SJSA1 (cell line): Measurements from ENCODE around the gene KDM4B. TPM values are rescaled to one million over a fixed set of nuclear protein-coding genes. Genes with fewer than 3 reads are reported as not detected.
A peak's percentile ranks its signal among the peaks of the same experiment; 100 is the strongest.

Source experiments
- DNase-seq, 2 experiments: peaks; one replicate each; pipeline ENCODE4 v3.0.0-alpha.2; 2015 to 2020; ENCODE audit warnings: low spot score in 2 of 2, low read depth in 1 of 2
- H3K27ac ChIP-seq: fragments of 250-450 bp; sonication (Bioruptor Pico); 2 replicates; pipeline ENCODE4 v1.5.1; 2020; ENCODE audit warnings: mild to moderate bottlenecking, moderate library complexity
- H3K27me3 ChIP-seq: fragments of 250-450 bp; sonication (Bioruptor Pico); replicated peaks from 2 replicates; pipeline ENCODE4 v1.5.1; 2020; ENCODE audit warnings: mild to moderate bottlenecking, moderate library complexity
- H3K36me3 ChIP-seq: fragments of 250-450 bp; sonication (Bioruptor Pico); 2 replicates; pipeline ENCODE4 v1.5.1; 2020; ENCODE audit warnings: mild to moderate bottlenecking
- H3K4me1 ChIP-seq: fragments of 250-450 bp; sonication (Bioruptor Pico); replicated peaks from 2 replicates; pipeline ENCODE4 v1.6.1; 2021; ENCODE audit warnings: mild to moderate bottlenecking
- H3K4me3 ChIP-seq: fragments of 250-450 bp; sonication (Bioruptor Pico); 2 replicates; pipeline ENCODE4 v1.5.1; 2020; ENCODE audit warnings: mild to moderate bottlenecking
- H3K9me3 ChIP-seq: fragments of 250-450 bp; sonication (Bioruptor Pico); replicated peaks from 2 replicates; pipeline ENCODE4 v1.5.1; 2020; ENCODE audit warnings: mild to moderate bottlenecking
- total RNA-seq: library from RNA; depleted of rRNA; stranded (reverse); fragments of >200 nt; shearing (Covaris generic); gene quantifications from 2 replicates; pipeline ENCODE4 v1.2.3, GENCODE V29; 2014

KDM4B gene
- total RNA-seq, 1 experiment from 2014 or later = 9.1 TPM

- no peaks in the 10 kb centered on the region for H3K27me3 ChIP-seq
- H3K4me1 ChIP-seq = peaks cover 44% of the 10 kb centered on the region
- no peak overlapping the region for H3K4me3 ChIP-seq
- H3K27ac ChIP-seq = no peak overlapping the region
- DNase-seq = no peak
- H3K36me3 ChIP-seq = peaks cover 24% of the 10 kb centered on the region
- H3K9me3 ChIP-seq = no peaks in the 10 kb centered on the region
Measured at GRCh38 chr19:5032101-5032967, 63.4 kb downstream of the KDM4B start.

GRCh38 chr19:5035105-5035761, 66.3 kb downstream of the KDM4B start:
- Histone ChIP-seq H3K27me3 (no peaks in the 10 kb centered on the region), H3K36me3 (peaks cover 34% of the 10 kb centered on the region), H3K4me1 (peaks cover 65% of the 10 kb centered on the region), H3K4me3 (no peak overlapping the region), H3K27ac (no peak overlapping the region), H3K9me3 (no peaks in the 10 kb centered on the region)
- DNase-seq = no peak

- H3K27ac ChIP-seq = no peak overlapping the region
- peaks cover 65% of the 10 kb centered on the region for H3K4me1 ChIP-seq
- no peak overlapping the region for H3K4me3 ChIP-seq
- no peaks in the 10 kb centered on the region for H3K27me3 ChIP-seq
- peaks cover 42% of the 10 kb centered on the region for H3K36me3 ChIP-seq
- no peak for DNase-seq
- no peaks in the 10 kb centered on the region for H3K9me3 ChIP-seq
Measured at GRCh38 chr19:5035793-5036697, 67.1 kb downstream of the KDM4B start.

GRCh38 chr19:5036698-5037563, 68.0 kb downstream of the KDM4B start:
- H3K27me3 ChIP-seq = no peaks in the 10 kb centered on the region
- peaks cover 60% of the 10 kb centered on the region for H3K4me1 ChIP-seq
- peak; percentile 65 to 76 for DNase-seq
- H3K36me3 ChIP-seq = peaks cover 51% of the 10 kb centered on the region
- 0 out of 2 replicates have a peak overlapping the region, but pooled peaks have one; percentile 2 for H3K27ac ChIP-seq
- no peaks in the 10 kb centered on the region for H3K9me3 ChIP-seq
- H3K4me3 ChIP-seq = no peak overlapping the region

- H3K9me3 ChIP-seq = no peaks in the 10 kb centered on the region
- peaks cover 52% of the 10 kb centered on the region for H3K4me1 ChIP-seq
- peak; percentile 77 to 91 for DNase-seq
- peaks cover 46% of the 10 kb centered on the region for H3K36me3 ChIP-seq
- H3K4me3 ChIP-seq = no peak overlapping the region
- H3K27me3 ChIP-seq = no peaks in the 10 kb centered on the region
- no peak overlapping the region for H3K27ac ChIP-seq
Measured at GRCh38 chr19:5037936-5038335, 69.0 kb downstream of the KDM4B start.

GRCh38 chr19:5038631-5039271, 69.8 kb downstream of the KDM4B start:
- peak in 1 of 2 experiments; percentile 30 for DNase-seq
- H3K27me3 ChIP-seq = no peaks in the 10 kb centered on the region
- H3K4me3 ChIP-seq = no peak overlapping the region
- no peaks in the 10 kb centered on the region for H3K9me3 ChIP-seq
- H3K36me3 ChIP-seq = peaks cover 38% of the 10 kb centered on the region
- no peak overlapping the region for H3K27ac ChIP-seq
- peaks cover 51% of the 10 kb centered on the region for H3K4me1 ChIP-seq

GRCh38 chr19:5039642-5040543, 71.0 kb downstream of the KDM4B start:
- Histone ChIP-seq H3K4me3 (no peak overlapping the region), H3K9me3 (no peaks in the 10 kb centered on the region), H3K27me3 (no peaks in the 10 kb centered on the region), H3K36me3 (peaks cover 32% of the 10 kb centered on the region), H3K4me1 (peaks cover 39% of the 10 kb centered on the region), H3K27ac (no peak overlapping the region)
- no peak for DNase-seq

GRCh38 chr19:5040544-5041167, 71.7 kb downstream of the KDM4B start:
- DNase-seq = no peak
- Histone ChIP-seq H3K4me1 (peaks cover 37% of the 10 kb centered on the region), H3K27me3 (no peaks in the 10 kb centered on the region), H3K27ac (no peak overlapping the region), H3K36me3 (peaks cover 31% of the 10 kb centered on the region), H3K4me3 (no peak overlapping the region), H3K9me3 (no peaks in the 10 kb centered on the region)

- H3K4me3 ChIP-seq = no peak overlapping the region
- H3K27ac ChIP-seq = no peak overlapping the region
- H3K9me3 ChIP-seq = no peaks in the 10 kb centered on the region
- peaks cover 36% of the 10 kb centered on the region for H3K4me1 ChIP-seq
- H3K36me3 ChIP-seq = peaks cover 27% of the 10 kb centered on the region
- no peaks in the 10 kb centered on the region for H3K27me3 ChIP-seq
- no peak for DNase-seq
Measured at GRCh38 chr19:5041168-5041912, 72.4 kb downstream of the KDM4B start.

- Histone ChIP-seq H3K36me3 (peaks cover 29% of the 10 kb centered on the region), H3K27me3 (no peaks in the 10 kb centered on the region), H3K27ac (no peak overlapping the region), H3K4me1 (peaks cover 36% of the 10 kb centered on the region), H3K4me3 (no peak overlapping the region), H3K9me3 (no peaks in the 10 kb centered on the region)
- DNase-seq = no peak
Measured at GRCh38 chr19:5041913-5042187, 72.9 kb downstream of the KDM4B start.

- peaks cover 36% of the 10 kb centered on the region for H3K4me1 ChIP-seq
- no peak for DNase-seq
- peaks cover 36% of the 10 kb centered on the region for H3K36me3 ChIP-seq
- H3K9me3 ChIP-seq = no peaks in the 10 kb centered on the region
- no peak overlapping the region for H3K27ac ChIP-seq
- no peak overlapping the region for H3K4me3 ChIP-seq
- H3K27me3 ChIP-seq = no peaks in the 10 kb centered on the region
Measured at GRCh38 chr19:5042556-5042955, 73.6 kb downstream of the KDM4B start.
